GM12892 (cell line): Measurements from ENCODE around the gene DRG1. TPM values are rescaled to one million over a fixed set of nuclear protein-coding genes. Genes with fewer than 3 reads are reported as not detected.
"Not testable (repeated sequence)": the region's sequence is repeated elsewhere in the genome, so short reads cannot be mapped to it uniquely, and the experiment has no call there.

Experiments
- DNase-seq: peaks from one replicate; pipeline ENCODE4 v3.0.0; 2011; ENCODE audit not compliant: insufficient read length
- FAIRE-seq: peaks from 2 replicates; lab custom pipeline; 2011; peaks lifted over from hg19 to GRCh38; lab: Jason Lieb, UNC
- POLR2A ChIP-seq: IDR thresholded peaks from 2 replicates; pipeline ENCODE4 v1.6.1; 2011; ENCODE audit warnings: low read depth, low read length, control low read depth
- POLR2AphosphoS5 ChIP-seq: IDR thresholded peaks from 2 replicates; pipeline ENCODE4 v1.6.1; 2011; ENCODE audit warnings: low read depth, low read length, control low read depth
- TAF1 ChIP-seq: IDR thresholded peaks from 2 replicates; pipeline ENCODE4 v1.6.1; 2011; ENCODE audit warnings: low read depth, mild to moderate bottlenecking, control low read depth, low read length, borderline replicate concordance
- polyA plus RNA-seq: library from polyadenylated mRNA; unstranded; fragments of >200 nt; gene quantifications from one replicate; pipeline ENCODE4 v1.2.1, GENCODE V29; 2012; ENCODE audit warnings: missing spikeins, inconsistent platforms; ENCODE audit not compliant: missing spikeins

Gene DRG1
- 60.9 TPM for polyA plus RNA-seq

GRCh38 chr22:31399211-31400022 lies at the start of gene DRG1:
DRG1 (plus strand) TSS chr22:31399604; CDS start chr22:31399684, 80 bp downstream.
- TF ChIP-seq POLR2AphosphoS5 (peak; percentile 98), TAF1 (peak; percentile 90), POLR2A (peak; percentile 99)
- peak; percentile 98 for DNase-seq
- FAIRE-seq = peak; percentile 100

- no peak for TF ChIP-seq TAF1
- no peak for TF ChIP-seq POLR2A
- no peak for TF ChIP-seq POLR2AphosphoS5
- no peak for DNase-seq
- no peak for FAIRE-seq
Measured at GRCh38 chr22:31349960-31350359, 49.4 kb upstream of the DRG1 start.

GRCh38 chr22:31350410-31350863 lies 49.0 kb upstream of the DRG1 start:
- FAIRE-seq (no peak), DNase-seq (no peak)
- TF ChIP-seq TAF1 = no peak

- no peak for DNase-seq
- TF ChIP-seq TAF1 (no peak), POLR2AphosphoS5 (no peak), POLR2A (no peak)
- FAIRE-seq = no peak
Measured at GRCh38 chr22:31354515-31354914, 44.9 kb upstream of the DRG1 start.

- TF ChIP-seq POLR2A = no peak
- TF ChIP-seq TAF1 = no peak
- TF ChIP-seq POLR2AphosphoS5 = no peak
- FAIRE-seq (no peak), DNase-seq (no peak)
Measured at GRCh38 chr22:31360029-31360428, 39.4 kb upstream of the DRG1 start.

GRCh38 chr22:31361743-31362142 lies 37.7 kb upstream of the DRG1 start:
- no peak for FAIRE-seq
- TF ChIP-seq POLR2A = no peak
- DNase-seq = no peak

- TF ChIP-seq POLR2A (no peak), POLR2AphosphoS5 (no peak), TAF1 (no peak)
- FAIRE-seq (no peak), DNase-seq (no peak)
Measured at GRCh38 chr22:31363885-31364465, 35.4 kb upstream of the DRG1 start.

- DNase-seq = no peak
- no peak for FAIRE-seq
- TF ChIP-seq POLR2A = no peak
- TF ChIP-seq TAF1 = no peak
- no peak for TF ChIP-seq POLR2AphosphoS5
Measured at GRCh38 chr22:31367426-31367825, 32.0 kb upstream of the DRG1 start.

- DNase-seq (no peak), FAIRE-seq (no peak)
- no peak for TF ChIP-seq POLR2A
- no peak for TF ChIP-seq POLR2AphosphoS5
- no peak for TF ChIP-seq TAF1
Measured at GRCh38 chr22:31377612-31378011, 21.8 kb upstream of the DRG1 start.

- TF ChIP-seq POLR2AphosphoS5 (no peak), TAF1 (no peak), POLR2A (no peak)
- DNase-seq (no peak), FAIRE-seq (no peak)
Measured at GRCh38 chr22:31378123-31378522, 21.3 kb upstream of the DRG1 start.

- not testable (repeated sequence) for DNase-seq, FAIRE-seq
Measured at GRCh38 chr22:31378651-31379050, 20.8 kb upstream of the DRG1 start.

- FAIRE-seq = no peak
- TF ChIP-seq TAF1 (no peak), POLR2A (no peak), POLR2AphosphoS5 (no peak)
- no peak for DNase-seq
Measured at GRCh38 chr22:31393893-31394292, 5.5 kb upstream of the DRG1 start.
